GM23338 (cell line): ENCODE results near the gene PGAP1. TPM values are rescaled to one million over a fixed set of nuclear protein-coding genes. Genes with fewer than 3 reads are reported as not detected.

Source experiments
- ATAC-seq: fragments of 200-7000 bp; cut with Tn5 transposase; 3 replicates; pipeline ENCODE4 v1.9.1; 2020
- DNase-seq: peaks from one replicate; pipeline ENCODE4 v3.0.0-alpha.2; 2015; ENCODE audit warnings: low spot score
- H2AFZ ChIP-seq: fragments of 200-600 bp; sonication (generic); 2 replicates; pipeline ENCODE4 v1.8.0; 2016; ENCODE audit warnings: antibody characterized with exemption, mild to moderate bottlenecking, moderate library complexity
- H3F3A ChIP-seq: fragments of 200-600 bp; sonication (generic); replicated peaks from 2 replicates; pipeline ENCODE4 v1.8.0; 2017; ENCODE audit warnings: antibody characterized with exemption, mixed run types, low read depth
- H3K27ac ChIP-seq: fragments of 200-600 bp; sonication (generic); 2 replicates; pipeline ENCODE4 v1.6.1; 2016; ENCODE audit warnings: low read depth
- H3K27me3 ChIP-seq: fragments of 200-600 bp; sonication (generic); 2 replicates; pipeline ENCODE4 v1.8.0; 2016; ENCODE audit warnings: mild to moderate bottlenecking, mixed run types, moderate library complexity; ENCODE audit not compliant: insufficient read depth
- H3K36me3 ChIP-seq: fragments of 200-600 bp; sonication (generic); 2 replicates; pipeline ENCODE4 v1.8.0; 2016; ENCODE audit warnings: mild to moderate bottlenecking; ENCODE audit not compliant: insufficient read depth
- H3K4me1 ChIP-seq: fragments of 200-600 bp; sonication (generic); 2 replicates; pipeline ENCODE4 v1.8.0; 2016; ENCODE audit warnings: mild to moderate bottlenecking, moderate library complexity; ENCODE audit not compliant: insufficient read depth
- H3K4me2 ChIP-seq: fragments of 200-600 bp; sonication (generic); 2 replicates; pipeline ENCODE4 v1.7.1; 2017; ENCODE audit warnings: mixed run types
- H3K4me3 ChIP-seq: fragments of 200-600 bp; sonication (generic); 2 replicates; pipeline ENCODE4 v1.6.1; 2016; ENCODE audit warnings: mixed run types
- H3K79me2 ChIP-seq: fragments of 200-600 bp; sonication (generic); replicated peaks from 2 replicates; pipeline ENCODE4 v1.8.0; 2017; ENCODE audit warnings: mild to moderate bottlenecking; ENCODE audit not compliant: insufficient read depth
- H3K9me2 ChIP-seq: fragments of 200-600 bp; sonication (generic); 2 replicates; pipeline ENCODE4 v1.8.0; 2017; ENCODE audit not compliant: insufficient read depth
- H4K20me1 ChIP-seq: fragments of 200-600 bp; sonication (generic); replicated peaks from 2 replicates; pipeline ENCODE4 v1.8.0; 2017; ENCODE audit warnings: mild to moderate bottlenecking; ENCODE audit not compliant: insufficient read depth
- H3K27ac Mint-ChIP-seq: 2 replicates; pipeline ENCODE4 v1.8.0; 2020; ENCODE audit warnings: inconsistent platforms, mild to moderate bottlenecking, moderate library complexity, mixed read lengths
- H3K27me3 Mint-ChIP-seq: 3 replicates; pipeline ENCODE4 v1.8.0; 2022; ENCODE audit warnings: low read depth, mild to moderate bottlenecking, moderate library complexity, mixed read lengths, inconsistent platforms; ENCODE audit not compliant: insufficient read depth, poor library complexity
- H3K36me3 Mint-ChIP-seq: 3 replicates; pipeline ENCODE4 v1.8.0; 2021; ENCODE audit warnings: low read depth, mild to moderate bottlenecking, inconsistent platforms, moderate library complexity, mixed read lengths
- H3K4me1 Mint-ChIP-seq: 3 replicates; pipeline ENCODE4 v1.8.0; 2020; ENCODE audit warnings: mild to moderate bottlenecking, inconsistent platforms, mixed read lengths
- H3K4me3 Mint-ChIP-seq: 3 replicates; pipeline ENCODE4 v1.8.0; 2021; ENCODE audit warnings: moderate library complexity, mild to moderate bottlenecking, inconsistent platforms, mixed read lengths
- H3K9me3 Mint-ChIP-seq: 3 replicates; pipeline ENCODE4 v1.8.0; 2020; ENCODE audit warnings: moderate library complexity, mild to moderate bottlenecking, inconsistent platforms, mixed read lengths
- CREB1 ChIP-seq: fragments of 250-450 bp; sonication (Bioruptor Pico); IDR thresholded peaks from 2 replicates; pipeline ENCODE4 v1.5.0; 2020; ENCODE audit warnings: low read depth, mild to moderate bottlenecking, moderate library complexity
- EZH2 ChIP-seq: fragments of 200-600 bp; sonication (generic); IDR thresholded peaks from one replicate; pipeline ENCODE4 v1.8.0; 2017; ENCODE audit warnings: antibody characterized with exemption, mild to moderate bottlenecking, low read depth; ENCODE audit not compliant: unreplicated experiment
- EZH2phosphoT487 ChIP-seq: fragments of 200-600 bp; sonication (generic); IDR thresholded peaks from one replicate; pipeline ENCODE4 v1.8.1; 2018; ENCODE audit warnings: antibody characterized with exemption; ENCODE audit not compliant: unreplicated experiment
- JUNB ChIP-seq: IDR thresholded peaks from one replicate; pipeline ENCODE4 v1.6.1; 2016; ENCODE audit warnings: antibody characterized with exemption; ENCODE audit not compliant: unreplicated experiment
- POLR2AphosphoS5 ChIP-seq: IDR thresholded peaks from 2 replicates; pipeline ENCODE4 v1.6.1; 2016; ENCODE audit warnings: antibody characterized with exemption, low read depth
- ZNF114 ChIP-seq: fragments of 250-450 bp; sonication (Bioruptor Pico); IDR thresholded peaks from 2 replicates; pipeline ENCODE4 v1.5.0; 2020; ENCODE audit warnings: mild to moderate bottlenecking, moderate library complexity
- ZNF331 ChIP-seq: fragments of 250-450 bp; sonication (Bioruptor Pico); IDR thresholded peaks from 2 replicates; pipeline ENCODE4 v1.5.0; 2020; ENCODE audit warnings: low read depth, mild to moderate bottlenecking, moderate library complexity
- polyA plus RNA-seq: library from polyadenylated mRNA; unstranded; fragments of >200 nt; fragmentation: Nextera tagmentation; extraction: Ambion mirVana; gene quantifications from 2 replicates; pipeline ENCODE4 v1.2.1, GENCODE V29; 2016
- total RNA-seq: library from RNA; depleted of rRNA; stranded (reverse); fragments of >200 nt; shearing (Covaris generic); gene quantifications from 2 replicates; pipeline ENCODE4 v1.2.3, GENCODE V29; 2014
- TF ChIP-seq, protein P1 (sequence below), 2 experiments: fragments of 200-600 bp in 1 of 2; sonication (generic) in 1 of 2; conservative IDR thresholded peaks; 2 replicates each; pipeline versions ENCODE4 v1.5.1 to v1.6.1; 2016 to 2017; ENCODE audit warnings: antibody characterized with exemption in 2 of 2, low read depth in 2 of 2, mild to moderate bottlenecking in 2 of 2, moderate library complexity in 1 of 2
- TF ChIP-seq, protein P2 (sequence below): IDR thresholded peaks from one replicate; pipeline ENCODE4 v1.6.1; 2018; ENCODE audit warnings: antibody characterized with exemption; ENCODE audit not compliant: unreplicated experiment
- TF ChIP-seq, protein P3 (sequence below): IDR thresholded peaks from 2 replicates; pipeline ENCODE4 v1.6.1; 2016; ENCODE audit warnings: antibody characterized with exemption

The PGAP1 gene
- total and polyA plus RNA-seq, 2 experiments from 2014 or later = 9.8 to 26.5 TPM

DNA sequence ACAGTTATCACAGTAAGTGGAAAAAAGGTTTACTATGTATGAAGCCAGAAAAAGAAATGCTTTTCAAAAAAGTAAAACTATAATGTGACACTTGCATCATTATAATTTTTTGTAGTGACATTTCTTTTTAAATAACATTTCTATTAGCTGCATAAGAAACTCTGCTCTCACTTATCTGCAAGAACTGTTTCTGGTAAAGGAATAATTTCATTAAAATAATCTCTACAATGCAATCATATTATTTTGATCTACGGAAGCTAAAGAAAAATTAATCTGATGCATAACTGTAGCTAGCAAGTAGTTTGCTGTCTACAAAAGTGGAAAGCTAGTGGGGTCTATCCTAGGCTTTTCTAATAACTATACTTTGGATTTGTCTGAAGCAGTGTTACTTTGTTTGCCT lies 50.1 kb downstream of the PGAP1 start (continued):
- TF ChIP-seq, protein P1, sequence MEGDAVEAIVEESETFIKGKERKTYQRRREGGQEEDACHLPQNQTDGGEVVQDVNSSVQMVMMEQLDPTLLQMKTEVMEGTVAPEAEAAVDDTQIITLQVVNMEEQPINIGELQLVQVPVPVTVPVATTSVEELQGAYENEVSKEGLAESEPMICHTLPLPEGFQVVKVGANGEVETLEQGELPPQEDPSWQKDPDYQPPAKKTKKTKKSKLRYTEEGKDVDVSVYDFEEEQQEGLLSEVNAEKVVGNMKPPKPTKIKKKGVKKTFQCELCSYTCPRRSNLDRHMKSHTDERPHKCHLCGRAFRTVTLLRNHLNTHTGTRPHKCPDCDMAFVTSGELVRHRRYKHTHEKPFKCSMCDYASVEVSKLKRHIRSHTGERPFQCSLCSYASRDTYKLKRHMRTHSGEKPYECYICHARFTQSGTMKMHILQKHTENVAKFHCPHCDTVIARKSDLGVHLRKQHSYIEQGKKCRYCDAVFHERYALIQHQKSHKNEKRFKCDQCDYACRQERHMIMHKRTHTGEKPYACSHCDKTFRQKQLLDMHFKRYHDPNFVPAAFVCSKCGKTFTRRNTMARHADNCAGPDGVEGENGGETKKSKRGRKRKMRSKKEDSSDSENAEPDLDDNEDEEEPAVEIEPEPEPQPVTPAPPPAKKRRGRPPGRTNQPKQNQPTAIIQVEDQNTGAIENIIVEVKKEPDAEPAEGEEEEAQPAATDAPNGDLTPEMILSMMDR (conservative IDR thresholded peaks at IDR 0.05; ENCODE audit: low read depth in 2 of 2) = no peak
- no peak for TF ChIP-seq EZH2
- no peak for TF ChIP-seq POLR2AphosphoS5
- no peak for TF ChIP-seq EZH2phosphoT487

DNA sequence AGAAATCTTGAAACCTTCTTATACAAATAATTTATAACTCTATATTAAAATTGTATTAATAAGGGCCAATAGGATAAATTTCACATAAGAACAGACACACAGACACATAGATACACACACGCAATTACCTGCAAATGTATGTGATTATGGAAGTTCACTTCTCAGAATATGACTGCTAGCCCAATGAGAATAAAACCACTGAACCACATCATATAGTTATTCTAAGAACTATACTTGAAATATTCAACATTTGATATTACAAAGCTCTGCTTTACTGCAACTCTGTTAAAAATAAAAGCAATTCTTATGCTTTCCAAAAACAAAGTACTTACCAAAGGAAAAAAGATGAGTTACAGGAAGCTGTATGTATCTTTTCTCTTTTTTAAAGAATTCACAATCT lies 51.1 kb downstream of the PGAP1 start:
- Histone ChIP-seq H3K4me3 (no peak overlapping the region), H3K9me2 (no peaks in the 10 kb centered on the region), H3K27me3 (no peaks in the 10 kb centered on the region), H4K20me1 (no peaks in the 10 kb centered on the region), H3K79me2 (no peaks in the 10 kb centered on the region), H3K36me3 (peaks cover 18% of the 10 kb centered on the region), H2AFZ (no peak overlapping the region), H3K4me1 (no peaks in the 10 kb centered on the region), H3F3A (no peaks in the 10 kb centered on the region), H3K4me2 (no peak overlapping the region), H3K27ac (no peak overlapping the region)
- no peak for ATAC-seq
- Mint-ChIP-seq H3K27ac (no peak overlapping the region), H3K9me3 (no peaks in the 10 kb centered on the region), H3K27me3 (peaks cover 2% of the 10 kb centered on the region), H3K4me3 (no peak overlapping the region), H3K36me3 (peaks cover 26% of the 10 kb centered on the region; the same call in 2 of the 3 replicates), H3K4me1 (no peaks in the 10 kb centered on the region)
- no peak for DNase-seq
- TF ChIP-seq CREB1 (no peak), EZH2phosphoT487 (no peak), POLR2AphosphoS5 (no peak), ZNF331 (CRISPR knock-in tag) (no peak), JUNB (no peak), EZH2 (no peak), ZNF114 (CRISPR knock-in tag) (no peak)
- TF ChIP-seq, protein P2, sequence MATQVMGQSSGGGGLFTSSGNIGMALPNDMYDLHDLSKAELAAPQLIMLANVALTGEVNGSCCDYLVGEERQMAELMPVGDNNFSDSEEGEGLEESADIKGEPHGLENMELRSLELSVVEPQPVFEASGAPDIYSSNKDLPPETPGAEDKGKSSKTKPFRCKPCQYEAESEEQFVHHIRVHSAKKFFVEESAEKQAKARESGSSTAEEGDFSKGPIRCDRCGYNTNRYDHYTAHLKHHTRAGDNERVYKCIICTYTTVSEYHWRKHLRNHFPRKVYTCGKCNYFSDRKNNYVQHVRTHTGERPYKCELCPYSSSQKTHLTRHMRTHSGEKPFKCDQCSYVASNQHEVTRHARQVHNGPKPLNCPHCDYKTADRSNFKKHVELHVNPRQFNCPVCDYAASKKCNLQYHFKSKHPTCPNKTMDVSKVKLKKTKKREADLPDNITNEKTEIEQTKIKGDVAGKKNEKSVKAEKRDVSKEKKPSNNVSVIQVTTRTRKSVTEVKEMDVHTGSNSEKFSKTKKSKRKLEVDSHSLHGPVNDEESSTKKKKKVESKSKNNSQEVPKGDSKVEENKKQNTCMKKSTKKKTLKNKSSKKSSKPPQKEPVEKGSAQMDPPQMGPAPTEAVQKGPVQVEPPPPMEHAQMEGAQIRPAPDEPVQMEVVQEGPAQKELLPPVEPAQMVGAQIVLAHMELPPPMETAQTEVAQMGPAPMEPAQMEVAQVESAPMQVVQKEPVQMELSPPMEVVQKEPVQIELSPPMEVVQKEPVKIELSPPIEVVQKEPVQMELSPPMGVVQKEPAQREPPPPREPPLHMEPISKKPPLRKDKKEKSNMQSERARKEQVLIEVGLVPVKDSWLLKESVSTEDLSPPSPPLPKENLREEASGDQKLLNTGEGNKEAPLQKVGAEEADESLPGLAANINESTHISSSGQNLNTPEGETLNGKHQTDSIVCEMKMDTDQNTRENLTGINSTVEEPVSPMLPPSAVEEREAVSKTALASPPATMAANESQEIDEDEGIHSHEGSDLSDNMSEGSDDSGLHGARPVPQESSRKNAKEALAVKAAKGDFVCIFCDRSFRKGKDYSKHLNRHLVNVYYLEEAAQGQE = no peak
- TF ChIP-seq, protein P3, sequence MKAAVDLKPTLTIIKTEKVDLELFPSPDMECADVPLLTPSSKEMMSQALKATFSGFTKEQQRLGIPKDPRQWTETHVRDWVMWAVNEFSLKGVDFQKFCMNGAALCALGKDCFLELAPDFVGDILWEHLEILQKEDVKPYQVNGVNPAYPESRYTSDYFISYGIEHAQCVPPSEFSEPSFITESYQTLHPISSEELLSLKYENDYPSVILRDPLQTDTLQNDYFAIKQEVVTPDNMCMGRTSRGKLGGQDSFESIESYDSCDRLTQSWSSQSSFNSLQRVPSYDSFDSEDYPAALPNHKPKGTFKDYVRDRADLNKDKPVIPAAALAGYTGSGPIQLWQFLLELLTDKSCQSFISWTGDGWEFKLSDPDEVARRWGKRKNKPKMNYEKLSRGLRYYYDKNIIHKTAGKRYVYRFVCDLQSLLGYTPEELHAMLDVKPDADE = no peak
- TF ChIP-seq, protein P1 (conservative IDR thresholded peaks at IDR 0.05; ENCODE audit: low read depth in 2 of 2) = no peak
